MM.1S (cell line): ENCODE results near the gene RNF149.

Source experiments
- EZH2 ChIP-seq: fragments of 300-600 bp; sonication (generic); optimal IDR thresholded peaks from 2 replicates; pipeline ENCODE3; 2017; ENCODE audit warnings: low read depth, mild to moderate bottlenecking, antibody characterized with exemption, low read length, mixed read lengths
- EZH2phosphoT487 ChIP-seq: fragments of 300-600 bp; sonication (generic); IDR thresholded peaks from 2 replicates; pipeline ENCODE4 v1.6.1; 2018; ENCODE audit warnings: antibody characterized with exemption, low read length
- TF ChIP-seq, protein P1 (sequence below): fragments of 300-600 bp; sonication (generic); IDR thresholded peaks from 2 replicates; pipeline ENCODE4 v1.5.1; 2016; ENCODE audit warnings: antibody characterized with exemption, low read length, mixed read lengths

DNA sequence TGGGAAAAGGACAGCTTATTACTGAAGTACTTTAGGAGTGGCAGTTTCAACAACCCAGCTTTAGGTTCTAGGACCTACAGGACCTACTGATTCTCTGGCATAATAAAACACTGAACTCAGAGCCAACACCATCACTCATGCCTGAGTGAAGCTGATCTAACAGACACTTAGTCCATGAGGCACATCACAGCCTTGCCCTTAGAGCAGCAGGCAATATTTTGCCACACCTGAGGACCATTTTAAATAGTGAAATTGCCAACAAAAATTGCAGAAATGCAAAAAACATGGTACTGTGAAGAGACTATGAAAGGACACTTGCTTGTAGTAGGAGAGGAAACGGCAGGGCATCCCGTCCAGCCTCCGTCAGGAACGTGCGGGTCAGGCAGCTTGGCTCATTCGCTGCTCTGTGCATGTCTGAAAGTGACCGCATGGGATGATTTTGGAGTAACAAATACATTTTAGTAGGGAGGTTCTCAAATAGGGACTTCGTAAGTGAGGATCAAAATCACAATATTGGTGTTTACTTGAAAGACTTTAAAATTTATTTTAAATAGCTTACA, 37.7 kb downstream of the RNF149 start:
- TF ChIP-seq EZH2phosphoT487 (no peak), EZH2 (no peak)
- TF ChIP-seq, protein P1, sequence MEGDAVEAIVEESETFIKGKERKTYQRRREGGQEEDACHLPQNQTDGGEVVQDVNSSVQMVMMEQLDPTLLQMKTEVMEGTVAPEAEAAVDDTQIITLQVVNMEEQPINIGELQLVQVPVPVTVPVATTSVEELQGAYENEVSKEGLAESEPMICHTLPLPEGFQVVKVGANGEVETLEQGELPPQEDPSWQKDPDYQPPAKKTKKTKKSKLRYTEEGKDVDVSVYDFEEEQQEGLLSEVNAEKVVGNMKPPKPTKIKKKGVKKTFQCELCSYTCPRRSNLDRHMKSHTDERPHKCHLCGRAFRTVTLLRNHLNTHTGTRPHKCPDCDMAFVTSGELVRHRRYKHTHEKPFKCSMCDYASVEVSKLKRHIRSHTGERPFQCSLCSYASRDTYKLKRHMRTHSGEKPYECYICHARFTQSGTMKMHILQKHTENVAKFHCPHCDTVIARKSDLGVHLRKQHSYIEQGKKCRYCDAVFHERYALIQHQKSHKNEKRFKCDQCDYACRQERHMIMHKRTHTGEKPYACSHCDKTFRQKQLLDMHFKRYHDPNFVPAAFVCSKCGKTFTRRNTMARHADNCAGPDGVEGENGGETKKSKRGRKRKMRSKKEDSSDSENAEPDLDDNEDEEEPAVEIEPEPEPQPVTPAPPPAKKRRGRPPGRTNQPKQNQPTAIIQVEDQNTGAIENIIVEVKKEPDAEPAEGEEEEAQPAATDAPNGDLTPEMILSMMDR: no peak
